T-helper 17 cell (primary cell): ENCODE results near the gene STXBP5. TPM values are rescaled to one million over a fixed set of nuclear protein-coding genes. Genes with fewer than 3 reads are reported as not detected.

Source experiments
- ATAC-seq: fragments of 150-1000 bp; cut with Tn5 transposase; 2 replicates; pipeline ENCODE4 v1.10.0; 2021; ENCODE audit warnings: mild to moderate bottlenecking, moderate library complexity
- DNase-seq, 3 donors: peaks; one replicate each; pipeline versions ENCODE4 v3.0.0 to v3.0.0-alpha.2; 2020 to 2021
- H3K9me3 ChIP-seq: one replicate; pipeline ENCODE4 v1.7.0; 2013; ENCODE audit warnings: low read length, mild to moderate bottlenecking; ENCODE audit not compliant: control insufficient read depth, poor library complexity, severe bottlenecking
- H3K27ac Mint-ChIP-seq: one replicate; pipeline ENCODE4 v1.8.0; 2022; ENCODE audit warnings: mild to moderate bottlenecking, moderate library complexity, mixed read lengths
- H3K27me3 Mint-ChIP-seq: one replicate; pipeline ENCODE4 v1.8.0; 2022; ENCODE audit warnings: mixed read lengths
- H3K36me3 Mint-ChIP-seq: one replicate; pipeline ENCODE4 v1.8.0; 2022; ENCODE audit warnings: low read depth, mixed read lengths
- H3K4me1 Mint-ChIP-seq: one replicate; pipeline ENCODE4 v1.8.0; 2022; ENCODE audit warnings: mild to moderate bottlenecking, mixed read lengths
- H3K4me3 Mint-ChIP-seq: one replicate; pipeline ENCODE4 v1.8.0; 2022; ENCODE audit warnings: mild to moderate bottlenecking, moderate library complexity, mixed read lengths
- total RNA-seq, 4 donors: library from RNA in 2 of 4; stranded (reverse) in 2 of 4; gene quantifications; one replicate each; pipeline ENCODE4 v1.2.3 and lab custom pipeline; 2022 to 2026

STXBP5 gene
- total RNA-seq, 2 donors from 2014 or later, result 20.8 to 22.1 TPM

DNA sequence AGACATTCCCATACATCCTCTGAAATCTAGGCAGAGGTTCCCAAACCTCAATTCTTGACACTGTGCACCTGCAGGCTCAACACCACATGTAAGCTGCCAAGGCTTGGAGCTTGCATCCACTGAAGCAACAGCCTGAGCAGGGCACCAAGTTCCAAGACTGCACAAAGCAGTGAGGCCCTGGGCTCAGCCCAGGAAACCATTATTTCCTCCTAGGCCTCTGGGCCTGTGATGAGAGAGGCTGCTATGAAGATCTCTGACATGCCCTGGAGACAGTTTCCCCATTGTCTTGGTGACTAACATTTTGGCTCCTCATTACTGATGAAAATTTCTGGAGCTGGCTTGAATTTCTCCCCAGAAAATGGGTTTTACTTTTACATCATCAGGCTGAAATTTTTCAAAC lies 196.8 kb downstream of the STXBP5 start:
- Mint-ChIP-seq H3K4me1 (peaks cover under 1% of the 10 kb centered on the region), H3K4me3 (no peak overlapping the region), H3K27me3 (no peaks in the 10 kb centered on the region), H3K27ac (no peak overlapping the region), H3K36me3 (no peaks in the 10 kb centered on the region)
- H3K9me3 ChIP-seq, result no peaks in the 10 kb centered on the region
- no peak for DNase-seq
- no peak for ATAC-seq

GRCh38 chr6:147401779-147402178 lies 197.6 kb downstream of the STXBP5 start:
- Mint-ChIP-seq H3K36me3 (no peaks in the 10 kb centered on the region), H3K27ac (no peak overlapping the region), H3K27me3 (no peaks in the 10 kb centered on the region), H3K4me3 (no peak overlapping the region), H3K4me1 (no peaks in the 10 kb centered on the region)
- no peaks in the 10 kb centered on the region for H3K9me3 ChIP-seq
- ATAC-seq, result no peak
- DNase-seq, result no peak

- H3K4me3 Mint-ChIP-seq, result no peak overlapping the region
- peaks cover under 1% of the 10 kb centered on the region for H3K27me3 Mint-ChIP-seq
- DNase-seq (no peak), ATAC-seq (no peak)
- no peak overlapping the region for H3K27ac Mint-ChIP-seq
- no peaks in the 10 kb centered on the region for H3K9me3 ChIP-seq
- peaks cover 2% of the 10 kb centered on the region for H3K36me3 Mint-ChIP-seq
- H3K4me1 Mint-ChIP-seq, result no peaks in the 10 kb centered on the region
Measured at GRCh38 chr6:147406783-147407182, 202.6 kb downstream of the STXBP5 start.

DNA sequence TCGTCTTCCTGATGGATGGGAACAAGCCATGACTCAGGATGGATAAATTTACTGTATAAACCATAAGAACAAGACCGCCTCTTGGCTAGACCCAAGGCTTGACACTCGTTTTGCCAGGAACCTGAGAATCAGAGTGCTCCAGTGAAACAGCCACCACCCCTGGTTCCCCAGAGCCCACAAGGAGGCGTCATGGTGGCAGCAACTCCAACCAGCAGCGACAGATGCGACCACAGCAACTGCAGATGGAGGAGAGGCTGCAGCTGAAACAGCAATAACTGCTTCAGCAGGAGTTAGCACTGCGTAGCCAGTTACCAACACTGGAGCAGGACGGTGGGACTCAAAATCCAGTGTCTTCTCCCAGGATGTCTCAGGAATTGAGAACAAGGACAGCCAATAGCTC lies 203.4 kb downstream of the STXBP5 start:
- Mint-ChIP-seq H3K27ac (no peak overlapping the region), H3K4me3 (no peak overlapping the region), H3K36me3 (peaks cover 2% of the 10 kb centered on the region), H3K27me3 (peaks cover 8% of the 10 kb centered on the region), H3K4me1 (no peaks in the 10 kb centered on the region)
- DNase-seq, result no peak
- peaks cover 3% of the 10 kb centered on the region for H3K9me3 ChIP-seq
- no peak for ATAC-seq

DNA sequence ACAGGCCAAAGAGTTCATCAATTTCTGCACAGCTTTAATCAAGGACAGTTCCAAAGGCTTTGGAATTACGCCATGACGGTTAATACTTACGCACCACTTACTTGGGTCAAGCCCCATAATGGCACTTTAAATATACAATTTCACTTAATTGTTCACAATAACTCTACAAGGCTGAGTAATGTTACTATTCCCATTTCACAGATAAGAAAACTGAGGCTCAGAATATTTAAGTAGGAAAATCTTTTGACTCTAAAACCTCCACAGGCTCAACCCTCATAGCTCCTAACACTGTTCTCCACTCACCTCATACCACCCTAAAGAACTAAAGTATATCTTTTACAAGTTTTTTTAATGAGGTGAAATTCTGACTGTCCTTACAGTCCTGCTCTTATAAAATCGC lies 212.4 kb downstream of the STXBP5 start:
- peaks cover 16% of the 10 kb centered on the region for H3K27me3 Mint-ChIP-seq
- no peak overlapping the region for H3K27ac Mint-ChIP-seq
- peaks cover 6% of the 10 kb centered on the region for H3K9me3 ChIP-seq
- H3K4me3 Mint-ChIP-seq, result no peak overlapping the region
- no peak for ATAC-seq
- H3K4me1 Mint-ChIP-seq, result peaks cover 4% of the 10 kb centered on the region
- no peaks in the 10 kb centered on the region for H3K36me3 Mint-ChIP-seq
- no peak for DNase-seq

DNA sequence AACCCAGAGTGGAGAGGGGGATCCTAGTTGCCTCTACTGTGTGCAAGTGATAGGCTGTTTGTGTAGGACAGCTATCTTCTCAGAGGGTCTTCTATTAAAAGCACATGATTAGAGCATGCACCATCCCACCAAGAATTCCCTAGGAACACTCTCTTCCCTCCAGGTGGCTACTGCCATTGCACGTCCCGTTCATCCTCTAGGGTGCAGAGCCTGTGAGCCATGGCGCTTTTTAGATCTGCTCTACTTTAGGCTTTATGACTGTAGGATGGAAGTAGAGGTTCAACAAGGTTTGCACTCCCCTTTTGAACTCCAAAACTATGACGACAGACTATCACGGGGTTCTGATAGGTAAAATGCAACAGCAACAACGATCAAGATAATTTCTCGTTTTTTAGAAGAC lies 213.7 kb downstream of the STXBP5 start:
- Mint-ChIP-seq H3K4me1 (peaks cover 4% of the 10 kb centered on the region), H3K36me3 (no peaks in the 10 kb centered on the region), H3K27ac (no peak overlapping the region), H3K4me3 (no peak overlapping the region), H3K27me3 (peaks cover 5% of the 10 kb centered on the region)
- peaks cover 3% of the 10 kb centered on the region for H3K9me3 ChIP-seq
- no peak for ATAC-seq
- DNase-seq, result no peak

GRCh38 chr6:147418523-147418922 lies 214.3 kb downstream of the STXBP5 start:
- ATAC-seq (no peak), DNase-seq (no peak)
- H3K36me3 Mint-ChIP-seq, result no peaks in the 10 kb centered on the region
- no peak overlapping the region for H3K4me3 Mint-ChIP-seq
- peaks cover 5% of the 10 kb centered on the region for H3K27me3 Mint-ChIP-seq
- no peak overlapping the region for H3K27ac Mint-ChIP-seq
- peaks cover 4% of the 10 kb centered on the region for H3K4me1 Mint-ChIP-seq
- H3K9me3 ChIP-seq, result peaks cover 3% of the 10 kb centered on the region

DNA sequence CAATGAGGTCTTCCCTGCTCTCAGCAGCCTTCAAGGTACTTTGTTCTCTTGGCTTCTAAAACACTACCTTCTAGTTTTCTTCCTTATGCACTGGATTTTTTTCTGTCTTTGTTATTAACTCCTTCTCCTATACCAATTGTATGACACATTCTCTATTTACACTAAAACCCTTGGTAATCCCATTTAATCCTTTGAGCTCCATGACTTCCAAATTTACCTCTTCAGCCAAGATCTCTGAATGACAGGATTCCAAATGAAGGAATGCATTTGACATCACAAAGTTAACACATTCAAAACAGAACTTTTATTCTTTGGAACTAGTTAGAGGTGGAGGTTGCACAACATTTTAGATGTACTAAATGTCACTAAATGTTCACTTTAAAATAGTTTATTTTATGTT lies 217.7 kb downstream of the STXBP5 start:
- Mint-ChIP-seq H3K4me1 (peaks cover 4% of the 10 kb centered on the region), H3K27me3 (peaks cover 5% of the 10 kb centered on the region), H3K4me3 (no peak overlapping the region), H3K27ac (no peak overlapping the region), H3K36me3 (no peaks in the 10 kb centered on the region)
- no peak for DNase-seq
- H3K9me3 ChIP-seq, result no peaks in the 10 kb centered on the region
- no peak for ATAC-seq

GRCh38 chr6:147423111-147423510 lies 218.9 kb downstream of the STXBP5 start:
- DNase-seq (no peak), ATAC-seq (no peak)
- Mint-ChIP-seq H3K27me3 (no peaks in the 10 kb centered on the region), H3K4me1 (peaks cover 4% of the 10 kb centered on the region), H3K36me3 (no peaks in the 10 kb centered on the region), H3K4me3 (no peak overlapping the region), H3K27ac (no peak overlapping the region)
- no peaks in the 10 kb centered on the region for H3K9me3 ChIP-seq

DNA sequence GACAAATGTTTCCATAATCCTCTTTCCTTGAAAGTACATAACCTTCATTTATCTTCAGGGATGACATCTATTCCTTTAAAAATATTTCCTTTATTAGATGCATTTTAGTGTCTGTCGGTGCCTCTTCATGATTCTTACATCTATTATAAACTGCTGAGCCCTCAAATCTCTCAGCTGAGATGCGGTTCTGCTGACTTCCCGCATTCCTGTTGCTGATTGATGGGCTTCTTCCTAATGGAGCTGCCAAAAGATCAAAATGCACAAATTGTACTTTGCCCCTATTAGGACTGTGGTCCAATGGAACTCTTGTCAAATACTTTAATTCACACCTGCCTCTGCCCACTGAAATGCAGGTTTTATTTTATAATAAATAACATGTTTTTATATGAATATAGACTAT lies 225.6 kb downstream of the STXBP5 start:
- no peak for DNase-seq
- ATAC-seq, result no peak
- no peaks in the 10 kb centered on the region for H3K36me3 Mint-ChIP-seq
- H3K4me3 Mint-ChIP-seq, result no peak overlapping the region
- no peaks in the 10 kb centered on the region for H3K9me3 ChIP-seq
- H3K4me1 Mint-ChIP-seq, result no peaks in the 10 kb centered on the region
- peaks cover 7% of the 10 kb centered on the region for H3K27me3 Mint-ChIP-seq
- H3K27ac Mint-ChIP-seq, result no peak overlapping the region

GRCh38 chr6:147430811-147431210 lies 226.6 kb downstream of the STXBP5 start:
- Mint-ChIP-seq H3K4me1 (no peaks in the 10 kb centered on the region), H3K27ac (no peak overlapping the region), H3K4me3 (no peak overlapping the region), H3K27me3 (peaks cover 7% of the 10 kb centered on the region), H3K36me3 (no peaks in the 10 kb centered on the region)
- no peak for DNase-seq
- H3K9me3 ChIP-seq, result no peaks in the 10 kb centered on the region
- ATAC-seq, result no peak

- no peaks in the 10 kb centered on the region for H3K36me3 Mint-ChIP-seq
- peaks cover 7% of the 10 kb centered on the region for H3K27me3 Mint-ChIP-seq
- H3K4me3 Mint-ChIP-seq, result no peak overlapping the region
- H3K9me3 ChIP-seq, result no peaks in the 10 kb centered on the region
- no peak for ATAC-seq
- H3K27ac Mint-ChIP-seq, result no peak overlapping the region
- no peaks in the 10 kb centered on the region for H3K4me1 Mint-ChIP-seq
- no peak for DNase-seq
Measured at GRCh38 chr6:147434076-147434475, 229.9 kb downstream of the STXBP5 start.

DNA sequence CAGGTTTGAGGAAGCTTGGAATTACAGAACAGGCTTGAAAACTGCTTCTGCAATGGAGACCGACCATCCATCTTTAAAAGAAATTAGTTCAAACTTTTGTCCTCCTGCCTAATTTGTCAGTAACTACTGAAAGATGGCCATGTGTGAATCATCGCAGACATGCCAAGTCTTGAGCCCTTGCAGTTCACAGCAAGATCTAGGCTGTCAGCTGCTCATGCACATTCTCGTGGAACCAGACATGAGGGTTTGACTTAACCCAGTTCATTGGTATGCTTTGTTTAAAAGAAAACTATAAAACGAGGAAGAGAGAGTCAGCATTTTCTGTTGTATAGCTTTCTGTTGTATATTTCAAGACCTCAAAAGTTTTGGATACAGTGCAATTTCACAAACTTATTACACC lies 230.3 kb downstream of the STXBP5 start:
- Mint-ChIP-seq H3K27ac (no peak overlapping the region), H3K4me1 (no peaks in the 10 kb centered on the region), H3K27me3 (peaks cover 7% of the 10 kb centered on the region), H3K36me3 (no peaks in the 10 kb centered on the region), H3K4me3 (no peak overlapping the region)
- DNase-seq (no peak), ATAC-seq (no peak)
- H3K9me3 ChIP-seq, result no peaks in the 10 kb centered on the region

DNA sequence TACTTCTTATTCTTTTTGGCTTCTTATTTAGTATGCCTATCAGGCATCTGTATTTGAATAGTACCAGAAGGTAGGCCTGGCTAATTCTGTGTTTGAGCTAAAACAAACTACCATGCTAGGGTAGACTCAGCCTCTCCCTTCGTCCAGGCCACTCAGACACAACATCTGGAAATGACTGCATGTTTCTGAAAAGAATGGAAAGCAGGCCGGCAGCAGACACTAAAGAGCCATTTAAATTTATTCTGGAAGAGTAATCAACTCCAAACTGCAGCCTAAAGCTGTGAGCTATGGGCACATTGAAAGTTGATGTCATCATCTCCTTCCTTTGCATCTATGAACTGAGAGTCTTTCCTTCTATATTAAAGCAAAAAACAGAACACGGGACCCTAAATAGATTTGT lies 233.4 kb downstream of the STXBP5 start:
- Mint-ChIP-seq H3K4me1 (no peaks in the 10 kb centered on the region), H3K27ac (no peak overlapping the region), H3K27me3 (no peaks in the 10 kb centered on the region), H3K36me3 (no peaks in the 10 kb centered on the region), H3K4me3 (no peak overlapping the region)
- H3K9me3 ChIP-seq, result no peaks in the 10 kb centered on the region
- no peak for ATAC-seq
- no peak for DNase-seq
